ENCODE data around the gene IMP4. TPM values are rescaled to one million over a fixed set of nuclear protein-coding genes. Genes with fewer than 3 reads are reported as not detected.

IMP4 gene
- total and polyA plus RNA-seq, 2 of the 13 experiments (the other 11 are each of a cell fraction or from before 2014, with no cell fraction given), result 142 to 158 TPM

- BruUV-seq (replicated peaks), result TSS peak; percentile 53
- WGBS (ENCODE audit: low lambda C conversion rate), result 4% methylated on average over 43 of the region's 59 CpGs
- intact Hi-C loops (cut with micrococcal nuclease; ENCODE audit: unreplicated experiment), result loop anchor here (2.0 to 5.0 kb wide), 2 partner anchors 34 to 54 kb away; partner anchors contain the start of gene PTPN18
- no peak for TF ChIP-seq CHD4 (IDR thresholded peaks at IDR 0.05; ENCODE audit: borderline replicate concordance, low read length)
- no peak for TF ChIP-seq EP300 (IDR thresholded peaks at IDR 0.05; ENCODE audit: low read depth in 2 of 2, low read length in 2 of 2)
- no peak for TF ChIP-seq EP300 (CRISPR knock-in tag; IDR thresholded peaks at IDR 0.05; ENCODE audit: borderline replicate concordance)
- TF ChIP-seq REPIN1 (CRISPR knock-in tag; IDR thresholded peaks at IDR 0.05; ENCODE audit: borderline replicate concordance, low read depth), result 0 out of 2 replicates have a peak, but pooled peaks have one; percentile 61
- peak; percentile 15; the same call in 1 of the 2 replicates for TF ChIP-seq ZBTB38 (CRISPR knock-in tag; IDR thresholded peaks at IDR 0.05)
- TF ChIP-seq ESRRA (CRISPR knock-in tag; IDR thresholded peaks at IDR 0.05; ENCODE audit: low read depth), result 0 out of 2 replicates have a peak, but pooled peaks have one; percentile 7
- no peak for TF ChIP-seq ATF1 (CRISPR knock-in tag; IDR thresholded peaks at IDR 0.05)
- TF ChIP-seq ZSCAN25 (CRISPR knock-in tag; IDR thresholded peaks at IDR 0.05), result 0 out of 2 replicates have a peak, but pooled peaks have one; percentile 22
- TF ChIP-seq ZNF597 (CRISPR knock-in tag; IDR thresholded peaks at IDR 0.05), result no peak
- no peak for TF ChIP-seq ZBTB1 (CRISPR knock-in tag; IDR thresholded peaks at IDR 0.05; ENCODE audit: borderline replicate concordance)
- no peak for TF ChIP-seq LBX2 (CRISPR knock-in tag; IDR thresholded peaks at IDR 0.05; ENCODE audit: borderline replicate concordance)
- peak; percentile 69 for TF ChIP-seq ZNF883 (CRISPR knock-in tag; IDR thresholded peaks at IDR 0.05; ENCODE audit: not compliant biosample characterization)
- TF ChIP-seq CCDC6 (CRISPR knock-in tag; IDR thresholded peaks at IDR 0.05), result no peak
- TF ChIP-seq ZNF510 (CRISPR knock-in tag; IDR thresholded peaks at IDR 0.05; ENCODE audit: low read depth), result 0 out of 2 replicates have a peak, but pooled peaks have one; percentile 47
- TF ChIP-seq ZNF775 (CRISPR knock-in tag; IDR thresholded peaks at IDR 0.05; ENCODE audit: borderline replicate concordance), result 0 out of 2 replicates have a peak, but pooled peaks have one; percentile 47
- TF ChIP-seq ZNF274 (CRISPR knock-in tag; IDR thresholded peaks at IDR 0.05), result peak; percentile 71; the same call in 1 of the 2 replicates
- peak; percentile 61 for TF ChIP-seq KMT2B (CRISPR knock-in tag; IDR thresholded peaks at IDR 0.05)
- no peak for TF ChIP-seq HMG20A (CRISPR knock-in tag; IDR thresholded peaks at IDR 0.05; ENCODE audit: borderline replicate concordance)
- TF ChIP-seq CEBPG (CRISPR knock-in tag; IDR thresholded peaks at IDR 0.05), result no peak
- 0 out of 2 replicates have a peak, but pooled peaks have one; percentile 73 for TF ChIP-seq ZNF547 (CRISPR knock-in tag; IDR thresholded peaks at IDR 0.05)
- TF ChIP-seq ZNF790 (CRISPR knock-in tag; IDR thresholded peaks at IDR 0.05; ENCODE audit: borderline replicate concordance), result no peak
- peak; percentile 32; the same call in 1 of the 2 replicates for TF ChIP-seq MED1 (CRISPR knock-in tag; IDR thresholded peaks at IDR 0.05)
Measured at GRCh38 chr2:130391058-130391871, 48.6 kb downstream of the IMP4 start.

More at GRCh38 chr2:130391058-130391871, 48.6 kb downstream of the IMP4 start:
- in situ Hi-C loops (cut with HindIII; ENCODE audit: extremely low pct_ligation_motif_present, low pct_unique_long_range_greater_than_20kb), result no loop called here
- Histone ChIP-seq H3K79me2 (ENCODE audit: insufficient read depth, low read length) (no peaks in the 10 kb centered on the region), H3K4me1 (ENCODE audit: insufficient read depth, low read length) (peaks cover 31% of the 10 kb centered on the region), H3K27ac (ENCODE audit: extremely low read length, insufficient read depth, low read length) (peak overlapping the region; percentile 36), H3K36me3 (replicated peaks in 1 of 2; ENCODE audit: control insufficient read depth in 1 of 2, insufficient read depth in 2 of 2, low read length in 2 of 2) (no peaks in the 10 kb centered on the region), H3K9me3 (ENCODE audit: low read length) (no peaks in the 10 kb centered on the region), H3K9ac (ENCODE audit: insufficient read depth, low read depth, low read length) (peak overlapping the region; percentile 64), H3K27me3 (ENCODE audit: control insufficient read depth in 1 of 2, insufficient read depth in 2 of 2, low read length in 2 of 2) (peaks cover 2 to 13% of the 10 kb centered on the region in 2 experiments; a peak in 2 of 5 replicates), H3K4me3 (replicated peaks in 1 of 3; ENCODE audit: insufficient read depth in 1 of 3, low read depth in 2 of 3, low read length in 3 of 3) (peak overlapping the region; percentile 75 to 82 (median 78)), H4K20me1 (ENCODE audit: insufficient read depth, low read length) (no peaks in the 10 kb centered on the region), H2AFZ (ENCODE audit: low read length) (peak overlapping the region; percentile 15), H3K4me2 (ENCODE audit: low read depth, low read length) (peak overlapping the region; percentile 94)
- DNase-seq (ENCODE audit: low spot score), result peak; percentile 55
- ChIA-PET CTCF (ENCODE audit: low intra/inter-chr PET ratio, low total read pairs) (no interaction called here), POLR2A (interaction anchor here (1.3 to 3.1 kb wide), 2 partner anchors 36 to 49 kb away, joined by 3 to 13 read pairs; partner anchors contain the start of genes IMP4 and PTPN18)
- ATAC-seq, result peak; percentile 93
- FAIRE-seq, result peak; percentile 32
